Kidney (tissue), 14 donors: ENCODE data around the gene AIF1L. TPM values are rescaled to one million over a fixed set of nuclear protein-coding genes. Genes with fewer than 3 reads are reported as not detected.

Experiments
- DNase-seq, 5 donors: peaks; one replicate each; pipeline ENCODE4 v3.0.0-alpha.2; 2013 to 2020
- FAIRE-seq: peaks from 2 replicates; lab custom pipeline; 2012; peaks lifted over from hg19 to GRCh38; lab: Jason Lieb, UNC
- H3K27ac ChIP-seq, 2 donors: one replicate each; pipeline ENCODE4 v1.7.0; 2013; ENCODE audit warnings: low read depth in 2 of 2, low read length in 2 of 2, inconsistent platforms in 1 of 2
- H3K27me3 ChIP-seq: one replicate; pipeline ENCODE4 v1.7.1; 2013; ENCODE audit warnings: low read length, inconsistent platforms; ENCODE audit not compliant: control insufficient read depth, insufficient read depth
- H3K36me3 ChIP-seq, 3 donors: one replicate each; pipeline versions ENCODE4 v1.7.0 to v1.7.1; 2013; ENCODE audit warnings: low read length in 3 of 3, control low read depth in 1 of 3, inconsistent platforms in 1 of 3; ENCODE audit not compliant: insufficient read depth in 3 of 3, control insufficient read depth in 2 of 3
- H3K4me1 ChIP-seq, 3 donors: one replicate each; pipeline versions ENCODE4 v1.7.0 to v1.7.1; 2013; ENCODE audit warnings: low read length in 3 of 3, inconsistent platforms in 1 of 3, low read depth in 1 of 3; ENCODE audit not compliant: control insufficient read depth in 2 of 3, insufficient read depth in 2 of 3
- H3K4me3 ChIP-seq, 3 donors: one replicate each; pipeline versions ENCODE4 v1.7.0 to v1.8.1; 2013; ENCODE audit warnings: low read length in 3 of 3, control low read depth in 1 of 3, inconsistent platforms in 1 of 3
- H3K9ac ChIP-seq, 3 donors: one replicate each; pipeline versions ENCODE4 v1.7.0 to v1.7.1; 2013; ENCODE audit warnings: low read length in 3 of 3, control low read depth in 1 of 3, inconsistent platforms in 1 of 3
- H3K9me3 ChIP-seq, 3 donors: one replicate each; pipeline versions ENCODE4 v1.7.0 to v1.7.1; 2013; ENCODE audit warnings: low read length in 3 of 3, control low read depth in 1 of 3, inconsistent platforms in 1 of 3; ENCODE audit not compliant: control insufficient read depth in 2 of 3, insufficient read depth in 1 of 3
- CTCF ChIP-seq: IDR thresholded peaks from 3 replicates; pipeline ENCODE4 v1.5.1; 2012; ENCODE audit warnings: mild to moderate bottlenecking, moderate library complexity, borderline replicate concordance; ENCODE audit not compliant: insufficient read depth; ENCODE audit errors: extremely low read depth
- intact Hi-C: fragments of 100-400 bp; cut with DNase I; formaldehyde crosslinking; loops from one replicate; pipeline ENCODE4 v1.11.1; 2022
- polyA plus RNA-seq: library from polyadenylated mRNA; stranded (reverse); fragments of 350-450 nt; fragmentation: Illumina TruSeq; extraction: RNeasy Lipid Tissue Mini Kit (QIAGEN cat#74804); gene quantifications from one replicate; pipeline ENCODE4 v1.2.3, GENCODE V29; 2014; ENCODE audit warnings: low read depth, low replicate concordance; ENCODE audit not compliant: insufficient read depth
- total RNA-seq: library from RNA; stranded (reverse); fragmentation: NEBNext Ultra II Directional; extraction: Animal tissue kit (Norgen Biotek cat#: 25700); gene quantifications from one replicate; pipeline ENCODE4 v1.2.1, GENCODE V29; 2021
- donor health status: control.
- donor health status: control.
- donor health status: control.
- donor health status: control.
- donor health status: control.
- donor health status: DM: yes; HTN: yes; CAD: no.
- donor health status: Normal renal cell carcinoma (clear cell type).

Gene AIF1L
- total and polyA plus RNA-seq, 2 donors from 2014 or later: 397 to 439 TPM

GRCh38 chr9:131076347-131077195 is 19.8 kb upstream of the AIF1L start:
- Histone ChIP-seq H3K4me1 (no peaks in the 10 kb centered on the region), H3K36me3 (no peaks in the 10 kb centered on the region), H3K9me3 (no peaks in the 10 kb centered on the region), H3K4me3 (no peak overlapping the region), H3K27me3 (no peaks in the 10 kb centered on the region), H3K27ac (no peak overlapping the region), H3K9ac (no peak overlapping the region)
- DNase-seq: no peak
- intact Hi-C loops: no loop called here
- no peak for TF ChIP-seq CTCF
- FAIRE-seq: no peak

- no peak overlapping the region for H3K4me3 ChIP-seq
- FAIRE-seq: no peak
- no peaks in the 10 kb centered on the region for H3K4me1 ChIP-seq
- no peaks in the 10 kb centered on the region for H3K27me3 ChIP-seq
- intact Hi-C loops: no loop called here
- TF ChIP-seq CTCF: no peak
- no peaks in the 10 kb centered on the region for H3K36me3 ChIP-seq
- H3K9ac ChIP-seq: no peak overlapping the region
- no peak overlapping the region for H3K27ac ChIP-seq
- no peaks in the 10 kb centered on the region for H3K9me3 ChIP-seq
- DNase-seq: no peak
Measured at GRCh38 chr9:131078427-131079366, 17.6 kb upstream of the AIF1L start.

DNA sequence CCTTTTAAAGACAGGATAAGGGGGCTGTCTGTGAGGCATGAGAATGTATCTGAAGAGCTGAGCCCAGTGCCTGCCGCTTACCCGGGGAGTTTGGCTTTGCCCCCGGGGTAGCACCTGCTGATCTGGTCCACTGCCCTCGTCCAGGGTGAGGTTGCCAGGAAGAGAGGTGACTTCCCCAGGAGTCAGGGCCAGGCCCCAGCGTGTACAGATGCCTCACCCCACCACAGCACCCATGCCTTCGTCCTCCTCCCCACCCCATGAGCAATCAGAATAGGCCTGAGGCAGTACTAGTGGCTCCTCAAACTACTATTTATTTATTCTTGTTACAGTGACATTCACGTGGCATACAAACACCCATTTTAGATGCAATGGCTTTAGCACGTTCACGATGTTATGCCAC is 15.7 kb upstream of the AIF1L start:
- intact Hi-C loops: no loop called here
- TF ChIP-seq CTCF: no peak
- H3K9ac ChIP-seq: no peak overlapping the region

More for the DNA sequence above, 15.7 kb upstream of the AIF1L start:
- Histone ChIP-seq H3K36me3 (no peaks in the 10 kb centered on the region), H3K4me1 (no peaks in the 10 kb centered on the region), H3K4me3 (no peak overlapping the region), H3K9me3 (no peaks in the 10 kb centered on the region), H3K27me3 (no peaks in the 10 kb centered on the region), H3K27ac (no peak overlapping the region)
- DNase-seq (peak in 1 of 5 donors; percentile 83), FAIRE-seq (no peak)
